Fibroblast of villous mesenchyme (primary cell): ENCODE results near the gene ZCCHC8. TPM values are rescaled to one million over a fixed set of nuclear protein-coding genes. Genes with fewer than 3 reads are reported as not detected.
"Not testable (repeated sequence)": the region's sequence is repeated elsewhere in the genome, so short reads cannot be mapped to it uniquely, and the experiment has no call there.

Experiments used
- DNase-seq: peaks from one replicate; pipeline ENCODE4 v3.0.0-alpha.2; 2010; ENCODE audit warnings: low read depth
- H3K4me3 ChIP-seq: 2 replicates; pipeline ENCODE4 v1.5.1; 2011; ENCODE audit warnings: low read depth, mild to moderate bottlenecking, low read length
- total RNA-seq: library from RNA; depleted of rRNA; stranded (reverse); fragments of >200 nt; gene quantifications from 2 replicates; pipeline ENCODE4 v1.2.3, GENCODE V29; 2012
- TF ChIP-seq, protein P1 (sequence below): IDR thresholded peaks from 2 replicates; pipeline ENCODE4 v1.5.1; 2012; ENCODE audit warnings: low read depth, mild to moderate bottlenecking, low read length; ENCODE audit not compliant: insufficient read depth

The ZCCHC8 gene
- total RNA-seq, 1 donor = 22.5 TPM

DNA sequence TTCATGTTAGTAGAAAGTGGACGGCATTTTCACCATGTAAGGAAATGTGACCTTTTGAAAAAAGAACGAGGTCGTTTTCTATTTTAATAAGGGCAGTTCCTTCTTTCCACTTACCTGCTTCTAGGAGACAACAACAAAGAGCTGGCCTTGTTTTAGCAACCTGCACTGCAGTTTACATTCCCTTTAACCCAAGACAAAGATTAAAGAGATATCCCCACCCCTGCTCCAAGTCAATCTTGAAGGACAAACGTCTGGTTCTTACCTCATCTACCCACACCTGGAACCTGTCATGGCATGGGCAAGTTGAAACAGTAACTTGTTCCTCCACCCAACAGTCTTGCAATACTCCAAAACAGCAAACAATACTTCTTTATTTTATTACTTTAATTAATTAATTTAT, 32.7 kb downstream of the ZCCHC8 start:
- TF ChIP-seq, protein P1, sequence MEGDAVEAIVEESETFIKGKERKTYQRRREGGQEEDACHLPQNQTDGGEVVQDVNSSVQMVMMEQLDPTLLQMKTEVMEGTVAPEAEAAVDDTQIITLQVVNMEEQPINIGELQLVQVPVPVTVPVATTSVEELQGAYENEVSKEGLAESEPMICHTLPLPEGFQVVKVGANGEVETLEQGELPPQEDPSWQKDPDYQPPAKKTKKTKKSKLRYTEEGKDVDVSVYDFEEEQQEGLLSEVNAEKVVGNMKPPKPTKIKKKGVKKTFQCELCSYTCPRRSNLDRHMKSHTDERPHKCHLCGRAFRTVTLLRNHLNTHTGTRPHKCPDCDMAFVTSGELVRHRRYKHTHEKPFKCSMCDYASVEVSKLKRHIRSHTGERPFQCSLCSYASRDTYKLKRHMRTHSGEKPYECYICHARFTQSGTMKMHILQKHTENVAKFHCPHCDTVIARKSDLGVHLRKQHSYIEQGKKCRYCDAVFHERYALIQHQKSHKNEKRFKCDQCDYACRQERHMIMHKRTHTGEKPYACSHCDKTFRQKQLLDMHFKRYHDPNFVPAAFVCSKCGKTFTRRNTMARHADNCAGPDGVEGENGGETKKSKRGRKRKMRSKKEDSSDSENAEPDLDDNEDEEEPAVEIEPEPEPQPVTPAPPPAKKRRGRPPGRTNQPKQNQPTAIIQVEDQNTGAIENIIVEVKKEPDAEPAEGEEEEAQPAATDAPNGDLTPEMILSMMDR = no peak
- no peak for DNase-seq
- no peak overlapping the region for H3K4me3 ChIP-seq

DNA sequence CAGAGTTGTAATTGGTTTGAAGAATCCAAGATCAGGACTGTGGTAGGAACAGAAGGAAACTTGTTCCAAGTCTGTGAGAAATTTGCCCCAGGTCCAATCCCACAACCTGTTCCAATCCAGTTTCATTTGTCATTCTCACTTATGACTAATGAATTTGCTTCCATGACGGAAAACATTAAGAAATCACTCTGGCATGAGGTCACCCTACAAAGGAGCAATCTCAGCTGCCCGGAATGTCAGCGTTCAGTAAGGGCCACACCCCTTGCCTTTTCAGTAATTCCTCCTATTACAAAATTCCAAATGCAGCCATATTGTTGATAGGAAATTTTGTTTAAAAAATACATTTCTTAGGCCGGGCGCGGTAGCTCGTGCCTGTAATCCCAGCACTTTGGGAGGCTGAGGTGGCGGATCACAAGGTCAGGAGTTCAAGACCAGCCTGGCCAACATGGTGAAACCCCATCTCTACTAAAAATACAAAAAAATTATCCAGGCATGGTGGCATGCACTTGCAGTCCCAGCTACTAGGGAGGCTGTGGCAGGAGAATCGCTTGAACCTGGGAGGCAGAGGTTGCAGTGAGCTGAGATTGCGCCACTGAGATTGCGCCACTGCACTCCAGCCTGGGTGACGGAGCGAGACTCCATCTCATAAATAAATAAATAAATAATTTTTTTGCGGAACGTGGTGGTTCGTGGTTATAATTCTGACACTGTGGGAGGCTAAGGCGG, 36.3 kb downstream of the ZCCHC8 start:
- H3K4me3 ChIP-seq = not testable (repeated sequence)
- DNase-seq = peak; percentile 98

DNA sequence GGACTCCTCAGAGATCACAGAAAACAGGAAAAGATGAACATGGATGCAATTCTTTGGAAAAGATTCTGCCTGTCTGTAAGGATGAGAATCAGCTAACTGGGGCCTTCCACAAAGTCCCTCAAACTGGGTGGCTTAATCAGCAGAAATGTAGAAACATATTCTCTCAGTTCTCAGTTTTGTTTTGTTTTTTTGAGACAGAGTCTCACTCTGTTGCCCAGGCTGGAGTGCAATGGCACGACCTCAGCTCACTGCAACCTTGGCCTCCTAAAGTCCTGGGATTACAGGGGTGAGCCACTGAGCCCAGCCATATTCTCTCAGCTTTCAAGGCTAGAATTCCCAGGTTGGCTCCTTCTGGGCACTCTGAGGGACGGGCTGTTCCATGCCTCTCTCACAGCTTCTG, 40.1 kb downstream of the ZCCHC8 start:
- no peak overlapping the region for H3K4me3 ChIP-seq
- no peak for DNase-seq
- TF ChIP-seq, protein P1 = no peak

DNA sequence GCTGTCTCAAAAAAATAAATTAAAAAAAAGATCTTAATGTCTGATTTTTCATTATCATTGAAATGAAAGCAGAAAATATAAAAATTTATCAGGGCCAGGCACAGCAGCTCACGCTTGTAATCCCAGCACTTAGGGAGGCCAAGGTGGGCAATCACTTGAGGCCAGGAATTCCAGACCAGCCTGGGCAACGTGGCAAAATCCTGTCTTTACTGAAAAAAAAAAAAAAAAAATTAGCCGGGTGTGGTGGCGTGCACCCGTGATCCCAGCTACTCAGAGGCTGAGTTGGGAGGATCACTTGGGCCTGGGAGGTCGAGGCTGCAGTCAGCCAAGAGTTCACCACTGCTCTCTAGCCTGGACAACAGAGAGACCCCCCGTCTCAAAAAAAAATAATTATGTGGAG, 40.7 kb downstream of the ZCCHC8 start:
- DNase-seq = no peak
- H3K4me3 ChIP-seq = no peak overlapping the region
- TF ChIP-seq, protein P1 = no peak

DNA sequence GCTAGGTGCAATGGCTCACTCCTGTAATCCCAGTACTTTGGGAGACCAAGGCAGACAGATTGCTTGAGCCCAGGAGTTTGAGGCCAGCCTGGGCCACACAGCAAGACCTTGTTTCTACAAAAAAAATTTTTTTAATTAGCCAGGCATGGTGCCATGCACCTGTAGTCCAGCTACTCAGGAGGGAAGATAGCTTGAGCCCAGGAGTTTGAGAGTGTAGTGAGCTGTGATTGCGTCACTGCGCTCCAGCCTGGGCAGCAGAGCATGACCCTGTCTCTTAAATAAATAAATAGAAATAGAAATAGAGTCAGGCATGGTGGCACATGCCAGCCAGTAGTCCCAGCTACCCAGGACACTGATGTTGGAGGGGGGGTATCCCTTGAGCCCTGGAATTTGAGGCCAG, 41.5 kb downstream of the ZCCHC8 start:
- no peak overlapping the region for H3K4me3 ChIP-seq
- TF ChIP-seq, protein P1 = no peak
- peak; percentile 33 for DNase-seq

DNA sequence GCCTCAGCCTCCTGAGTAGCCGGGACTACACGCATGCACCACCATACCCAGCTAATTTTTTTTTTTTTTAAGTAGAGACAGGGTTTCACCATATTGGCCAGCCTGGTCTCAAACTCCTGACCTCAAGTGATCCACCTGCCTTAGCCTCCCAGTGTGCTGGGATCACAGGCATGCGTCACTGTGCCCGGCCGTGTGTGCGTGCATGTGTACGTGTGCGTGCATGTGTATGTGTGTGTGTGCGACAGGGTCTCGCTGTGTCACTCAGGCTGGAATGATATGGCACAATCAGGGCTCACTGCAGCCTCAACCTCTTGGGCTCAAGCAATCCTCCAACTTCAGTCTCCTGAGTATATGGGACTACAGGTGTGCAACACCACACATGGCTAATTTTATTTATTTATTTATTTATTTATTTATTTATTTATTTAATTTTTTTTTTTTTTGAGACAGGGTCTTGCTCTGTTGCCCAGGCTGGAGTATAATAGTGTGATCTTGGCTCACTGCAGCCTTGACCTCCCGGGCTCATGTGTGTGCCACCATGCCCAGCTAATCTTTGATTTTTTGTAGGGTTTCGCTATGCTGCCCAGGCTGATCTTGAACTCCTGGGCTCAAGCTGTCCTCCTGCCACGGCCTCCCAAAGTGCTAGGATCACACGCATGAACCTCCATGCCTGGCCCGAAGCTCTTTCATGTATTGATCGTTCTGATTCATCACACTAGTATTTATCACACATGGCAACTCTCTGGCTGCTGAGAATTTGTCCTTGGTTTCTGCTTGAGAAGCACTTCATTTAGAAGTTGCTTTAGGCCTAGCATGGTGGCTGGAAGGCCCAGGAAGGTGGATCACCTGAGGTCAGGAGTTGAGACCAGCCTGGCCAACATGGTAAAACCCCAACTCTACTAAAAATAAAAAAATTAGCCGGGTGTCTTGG, 42.4 kb downstream of the ZCCHC8 start:
- H3K4me3 ChIP-seq = no peak overlapping the region
- no peak for DNase-seq
- TF ChIP-seq, protein P1 = no peak

DNA sequence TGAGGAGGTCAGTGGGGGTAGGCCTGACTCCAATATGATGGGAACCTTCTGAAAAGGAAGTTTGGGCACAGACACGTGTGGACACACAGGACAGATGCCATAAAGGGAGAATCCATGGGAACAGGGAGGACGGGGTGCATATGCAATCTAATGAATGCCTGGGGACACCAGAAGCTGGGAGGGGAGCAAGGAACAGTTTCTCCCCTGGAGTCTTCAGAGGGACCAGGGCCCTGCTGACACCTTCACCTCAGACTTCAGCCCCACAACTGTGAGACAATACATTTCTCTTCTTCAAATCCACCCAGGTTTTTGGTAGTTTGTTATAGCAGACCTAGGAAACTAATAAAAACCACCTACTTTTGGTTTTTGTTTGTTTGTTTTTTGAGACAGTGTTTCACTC, 43.1 kb downstream of the ZCCHC8 start:
- TF ChIP-seq, protein P1 = no peak
- H3K4me3 ChIP-seq = no peak overlapping the region
- DNase-seq = no peak
